ENCODE data around the gene GALC. TPM values are rescaled to one million over a fixed set of nuclear protein-coding genes. Genes with fewer than 3 reads are reported as not detected.

GALC gene
- total RNA-seq (10 to 100 TPM; 17.8 to 26.1 (median 22.3) TPM), polyA plus RNA-seq (1 to 10 TPM; 7.1 to 7.8 TPM), total RNA-seq (18.6 reads per million, percentile 49 among the genes with 10 or more reads in this experiment)

GRCh38 chr14:87992718-87993628 is at the start of gene GALC:
Gene GALC (minus strand): TSS chr14:87993182. CDS start chr14:87993164, 18 bp downstream.
- ChIA-PET POLR2A (interaction anchor here (0.8 to 4.3 kb wide), 15 partner anchors 12 to 393 kb away, joined by 3 to 122 read pairs (median 4); partner anchors contain the start of gene GPR65), CTCF (interaction anchor here (1.1 to 3.5 kb wide), 2 partner anchors 10 to 13 kb away, joined by 3 to 19 read pairs; partner anchors contain the start of gene GPR65)
- peak within 1 kb of the TSS; percentile 89 to 100 (median 99) for H3K27ac Mint-ChIP-seq
- H3K4me3 Mint-ChIP-seq: peak within 1 kb of the TSS; percentile 88 to 98 (median 94)
- intact Hi-C loops (cut with micrococcal nuclease): loop anchor here (1.0 to 10.0 kb wide), 12 partner anchors 13 to 1962 kb away; partner anchors contain the start of genes EFCAB11 (in 2 of the 2), TDP1 (in 2 of the 2), EML5 (in 1 of the 2) and TTC8 (in 1 of the 2)
- peaks cover 0 to 2% (median 0%) of the 10 kb centered on the region in 11 donors for H3K9me3 Mint-ChIP-seq
- ATAC-seq: peak; percentile 88
- Histone ChIP-seq H3K36me3 (ENCODE audit: control insufficient read depth in 2 of 3, insufficient read depth in 3 of 3, low read length in 3 of 3) (no peaks in the 10 kb centered on the region), H3K9me3 (ENCODE audit: control insufficient read depth in 2 of 3, low read length in 3 of 3) (no peaks in the 10 kb centered on the region), H3K4me3 (ENCODE audit: low read length) (peak within 1 kb of the TSS; percentile 62), H3K4me1 (ENCODE audit: control insufficient read depth in 2 of 2, insufficient read depth in 2 of 2, low read length in 2 of 2) (peaks cover 16 to 39% of the 10 kb centered on the region in 2 donors), H3K27ac (ENCODE audit: low read depth, low read length) (peak within 1 kb of the TSS; percentile 94), H3K27me3 (ENCODE audit: control insufficient read depth in 2 of 2, insufficient read depth in 2 of 2, low read length in 2 of 2) (no peaks in the 10 kb centered on the region)
- peaks cover 40 to 74% (median 70%) of the 10 kb centered on the region in 7 donors for H3K4me1 Mint-ChIP-seq
- peak; percentile 90 to 93 (median 92) for DNase-seq
- no peaks in the 10 kb centered on the region for H3K27me3 Mint-ChIP-seq
- H3K36me3 Mint-ChIP-seq: peaks cover 0 to 2% (median 0%) of the 10 kb centered on the region in 5 donors

GRCh38 chr14:88040146-88040545 is 47.2 kb upstream of the GALC start:
- Mint-ChIP-seq H3K36me3 (peaks cover 0 to 4% (median 0%) of the 10 kb centered on the region in 5 donors), H3K4me3 (no peak overlapping the region), H3K27me3 (no peaks in the 10 kb centered on the region), H3K9me3 (no peaks in the 10 kb centered on the region), H3K27ac (no peak overlapping the region), H3K4me1 (peaks cover 0 to 13% (median 0%) of the 10 kb centered on the region in 7 donors)
- no peaks in the 10 kb centered on the region for H3K36me3 ChIP-seq (ENCODE audit: control insufficient read depth in 2 of 3, insufficient read depth in 3 of 3, low read length in 3 of 3)
- H3K9me3 ChIP-seq (ENCODE audit: control insufficient read depth in 2 of 3, low read length in 3 of 3): no peaks in the 10 kb centered on the region
- H3K27me3 ChIP-seq (ENCODE audit: control insufficient read depth in 2 of 2, insufficient read depth in 2 of 2, low read length in 2 of 2): no peaks in the 10 kb centered on the region
- peaks cover 0 to 11% of the 10 kb centered on the region in 2 donors for H3K4me1 ChIP-seq (ENCODE audit: control insufficient read depth in 2 of 2, insufficient read depth in 2 of 2, low read length in 2 of 2)
- no peak overlapping the region for H3K4me3 ChIP-seq (ENCODE audit: low read length)
- ATAC-seq (no peak), DNase-seq (no peak)
- intact Hi-C loops (cut with micrococcal nuclease): loop anchor here in 1 of 2 donors (5.0 kb wide), 1 partner anchor 33 kb away; the partner anchor contains the start of gene GPR65
- no peak overlapping the region for H3K27ac ChIP-seq (ENCODE audit: low read depth, low read length)
- POLR2A ChIA-PET: interaction anchor here (1.0 kb wide), 1 partner anchor 12 kb away, joined by 3 read pairs; no protein-coding TSS in a partner anchor
- CTCF ChIA-PET: no interaction called here

- Mint-ChIP-seq H3K36me3 (peaks cover 0 to 4% (median 0%) of the 10 kb centered on the region in 5 donors), H3K4me3 (no peak overlapping the region), H3K9me3 (no peaks in the 10 kb centered on the region), H3K4me1 (peaks cover 0 to 13% (median 0%) of the 10 kb centered on the region in 7 donors), H3K27ac (no peak overlapping the region), H3K27me3 (no peaks in the 10 kb centered on the region)
- Histone ChIP-seq H3K27me3 (ENCODE audit: control insufficient read depth in 2 of 2, insufficient read depth in 2 of 2, low read length in 2 of 2) (no peaks in the 10 kb centered on the region), H3K36me3 (ENCODE audit: control insufficient read depth in 2 of 3, insufficient read depth in 3 of 3, low read length in 3 of 3) (no peaks in the 10 kb centered on the region), H3K4me3 (ENCODE audit: low read length) (no peak overlapping the region), H3K4me1 (ENCODE audit: control insufficient read depth in 2 of 2, insufficient read depth in 2 of 2, low read length in 2 of 2) (peaks cover 0 to 11% of the 10 kb centered on the region in 2 donors), H3K9me3 (ENCODE audit: control insufficient read depth in 2 of 3, low read length in 3 of 3) (no peaks in the 10 kb centered on the region), H3K27ac (ENCODE audit: low read depth, low read length) (no peak overlapping the region)
- DNase-seq (no peak), ATAC-seq (no peak)
- intact Hi-C loops (cut with micrococcal nuclease): no loop called here
- ChIA-PET CTCF (interaction anchor here (0.5 kb wide), 1 partner anchor 11 kb away, joined by 3 read pairs; no protein-coding TSS in a partner anchor), POLR2A (no interaction called here)
Observed at GRCh38 chr14:88039197-88039596, 46.2 kb upstream of the GALC start.

- ATAC-seq (no peak), DNase-seq (no peak)
- ChIA-PET CTCF (no interaction called here), POLR2A (no interaction called here)
- no peak overlapping the region for H3K4me3 ChIP-seq (ENCODE audit: low read length)
- H3K4me1 Mint-ChIP-seq: peaks cover 0 to 13% (median 0%) of the 10 kb centered on the region in 7 donors
- peaks cover 0 to 3% (median 0%) of the 10 kb centered on the region in 11 donors for H3K9me3 Mint-ChIP-seq
- intact Hi-C loops (cut with micrococcal nuclease): no loop called here
- no peak overlapping the region for H3K4me3 Mint-ChIP-seq
- H3K4me1 ChIP-seq (ENCODE audit: control insufficient read depth in 2 of 2, insufficient read depth in 2 of 2, low read length in 2 of 2): peaks cover 0 to 11% of the 10 kb centered on the region in 2 donors
- H3K36me3 Mint-ChIP-seq: peaks cover 0 to 4% (median 3%) of the 10 kb centered on the region in 5 donors
- no peaks in the 10 kb centered on the region for H3K27me3 ChIP-seq (ENCODE audit: control insufficient read depth in 2 of 2, insufficient read depth in 2 of 2, low read length in 2 of 2)
- no peaks in the 10 kb centered on the region for H3K9me3 ChIP-seq (ENCODE audit: control insufficient read depth in 2 of 3, low read length in 3 of 3)
- H3K36me3 ChIP-seq (ENCODE audit: control insufficient read depth in 2 of 3, insufficient read depth in 3 of 3, low read length in 3 of 3): no peaks in the 10 kb centered on the region
- H3K27ac ChIP-seq (ENCODE audit: low read depth, low read length): no peak overlapping the region
- H3K27me3 Mint-ChIP-seq: no peaks in the 10 kb centered on the region
- H3K27ac Mint-ChIP-seq: no peak overlapping the region
Observed at GRCh38 chr14:88037325-88037724, 44.3 kb upstream of the GALC start.

DNA sequence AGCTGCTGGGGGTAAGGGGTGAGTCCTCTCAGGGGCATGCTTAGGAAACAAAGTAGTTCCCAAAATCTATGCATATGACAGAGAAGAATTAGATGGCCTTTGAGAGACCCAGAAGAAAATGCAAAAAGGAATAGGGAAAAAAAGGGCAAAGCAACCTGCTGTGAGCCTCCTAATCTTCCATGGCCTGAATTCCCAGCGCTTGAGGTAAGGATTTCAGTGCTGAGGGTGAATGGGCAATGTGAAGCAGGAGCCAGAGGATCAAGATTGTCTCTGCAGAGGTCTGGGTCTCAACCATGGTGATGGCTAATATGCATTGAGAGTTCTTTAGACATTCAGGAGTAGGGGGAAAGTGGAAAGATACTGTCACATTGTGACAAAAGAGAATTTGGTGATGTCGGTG is 43.4 kb upstream of the GALC start:
- no peak overlapping the region for H3K4me3 ChIP-seq (ENCODE audit: low read length)
- no peaks in the 10 kb centered on the region for H3K9me3 ChIP-seq (ENCODE audit: control insufficient read depth in 2 of 3, low read length in 3 of 3)
- DNase-seq (no peak), ATAC-seq (no peak)
- no peaks in the 10 kb centered on the region for H3K36me3 ChIP-seq (ENCODE audit: control insufficient read depth in 2 of 3, insufficient read depth in 3 of 3, low read length in 3 of 3)
- peaks cover 0 to 16% (median 3%) of the 10 kb centered on the region in 7 donors for H3K4me1 Mint-ChIP-seq
- H3K36me3 Mint-ChIP-seq: peaks cover 0 to 4% (median 3%) of the 10 kb centered on the region in 5 donors
- intact Hi-C loops (cut with micrococcal nuclease): no loop called here
- peaks cover 0 to 11% of the 10 kb centered on the region in 2 donors for H3K4me1 ChIP-seq (ENCODE audit: control insufficient read depth in 2 of 2, insufficient read depth in 2 of 2, low read length in 2 of 2)
- H3K9me3 Mint-ChIP-seq: peaks cover 0 to 3% (median 0%) of the 10 kb centered on the region in 11 donors
- no peak overlapping the region for H3K4me3 Mint-ChIP-seq
- no peak overlapping the region for H3K27ac Mint-ChIP-seq
- no peaks in the 10 kb centered on the region for H3K27me3 Mint-ChIP-seq
- POLR2A ChIA-PET: no interaction called here
- no peaks in the 10 kb centered on the region for H3K27me3 ChIP-seq (ENCODE audit: control insufficient read depth in 2 of 2, insufficient read depth in 2 of 2, low read length in 2 of 2)
- H3K27ac ChIP-seq (ENCODE audit: low read depth, low read length): no peak overlapping the region
- CTCF ChIA-PET: no interaction called here

- Mint-ChIP-seq H3K27ac (no peak overlapping the region), H3K4me3 (no peak overlapping the region), H3K27me3 (no peaks in the 10 kb centered on the region), H3K36me3 (peaks cover 0 to 14% (median 3%) of the 10 kb centered on the region in 5 donors), H3K4me1 (peaks cover 14 to 37% (median 19%) of the 10 kb centered on the region in 7 donors), H3K9me3 (peaks cover 0 to 5% (median 0%) of the 10 kb centered on the region in 11 donors)
- CTCF ChIA-PET: no interaction called here
- Histone ChIP-seq H3K36me3 (ENCODE audit: control insufficient read depth in 2 of 3, insufficient read depth in 3 of 3, low read length in 3 of 3) (no peaks in the 10 kb centered on the region), H3K4me3 (ENCODE audit: low read length) (no peak overlapping the region), H3K27ac (ENCODE audit: low read depth, low read length) (no peak overlapping the region), H3K9me3 (ENCODE audit: control insufficient read depth in 2 of 3, low read length in 3 of 3) (no peaks in the 10 kb centered on the region), H3K4me1 (ENCODE audit: control insufficient read depth in 2 of 2, insufficient read depth in 2 of 2, low read length in 2 of 2) (peaks cover 10 to 15% of the 10 kb centered on the region in 2 donors), H3K27me3 (ENCODE audit: control insufficient read depth in 2 of 2, insufficient read depth in 2 of 2, low read length in 2 of 2) (no peaks in the 10 kb centered on the region)
- DNase-seq (no peak), ATAC-seq (no peak)
- POLR2A ChIA-PET: no interaction called here
- intact Hi-C loops (cut with micrococcal nuclease): no loop called here
Observed at GRCh38 chr14:88034076-88034475, 41.1 kb upstream of the GALC start.

Measured in naive thymus-derived CD4-positive, alpha-beta T cell (primary cell).